GM12874 (cell line): Measurements from ENCODE around the gene PREX1.

ENCODE experiments used
- CTCF ChIP-seq: IDR thresholded peaks from 2 replicates; pipeline ENCODE4 v1.5.1; 2011; ENCODE audit warnings: low read depth, mild to moderate bottlenecking, control low read depth, low read length, moderate library complexity; ENCODE audit not compliant: insufficient read depth

Gene PREX1

GRCh38 chr20:48695738-48696137 is 132.1 kb downstream of the PREX1 start:
- TF ChIP-seq CTCF: no peak

GRCh38 chr20:48695255-48695654 is 132.5 kb downstream of the PREX1 start:
- TF ChIP-seq CTCF: no peak

- TF ChIP-seq CTCF: no peak
Observed at GRCh38 chr20:48694381-48694865, 133.4 kb downstream of the PREX1 start.

DNA sequence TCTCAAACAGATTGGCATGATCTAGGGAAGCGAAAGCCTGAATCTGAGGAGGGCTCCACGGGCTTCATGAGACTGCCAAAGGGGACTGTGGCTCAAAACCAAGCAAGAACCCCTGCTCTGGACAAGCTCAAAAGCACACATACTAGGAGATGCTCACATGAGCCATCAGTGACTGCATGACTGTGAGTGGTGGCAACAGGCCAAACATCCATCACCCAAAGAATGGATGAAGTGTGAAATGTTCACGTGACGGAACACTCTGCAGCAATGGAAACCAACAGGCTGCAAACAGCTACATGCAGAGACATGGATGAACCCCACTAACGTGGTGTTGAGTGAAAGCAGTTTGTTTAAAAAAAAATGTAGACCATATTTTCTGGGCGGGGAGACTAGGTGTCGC is 136.3 kb downstream of the PREX1 start:
- TF ChIP-seq CTCF: no peak

GRCh38 chr20:48690888-48691287 is 136.9 kb downstream of the PREX1 start:
- no peak for TF ChIP-seq CTCF

GRCh38 chr20:48689874-48690571 is 137.8 kb downstream of the PREX1 start:
- no peak for TF ChIP-seq CTCF

DNA sequence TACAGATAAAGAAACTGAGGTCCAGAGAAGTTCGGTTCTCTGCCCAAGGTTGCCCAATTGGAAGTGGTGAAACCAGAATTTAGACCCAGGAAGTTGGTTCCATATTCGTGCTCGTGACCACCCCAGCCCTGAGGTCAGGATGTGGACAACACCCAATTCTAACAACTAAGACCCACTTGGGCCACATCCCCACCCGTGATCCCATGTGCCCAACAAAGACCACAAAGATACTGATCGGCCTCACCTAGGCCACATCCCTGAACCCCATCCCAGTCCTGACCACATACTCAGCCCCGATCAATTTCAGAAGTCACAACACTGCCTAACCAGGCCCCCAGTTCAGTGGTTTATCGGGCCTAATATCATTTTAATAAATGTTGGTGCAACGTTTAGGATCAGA is 138.4 kb downstream of the PREX1 start:
- no peak for TF ChIP-seq CTCF
